ENCODE results near the gene EMC6.

DNA sequence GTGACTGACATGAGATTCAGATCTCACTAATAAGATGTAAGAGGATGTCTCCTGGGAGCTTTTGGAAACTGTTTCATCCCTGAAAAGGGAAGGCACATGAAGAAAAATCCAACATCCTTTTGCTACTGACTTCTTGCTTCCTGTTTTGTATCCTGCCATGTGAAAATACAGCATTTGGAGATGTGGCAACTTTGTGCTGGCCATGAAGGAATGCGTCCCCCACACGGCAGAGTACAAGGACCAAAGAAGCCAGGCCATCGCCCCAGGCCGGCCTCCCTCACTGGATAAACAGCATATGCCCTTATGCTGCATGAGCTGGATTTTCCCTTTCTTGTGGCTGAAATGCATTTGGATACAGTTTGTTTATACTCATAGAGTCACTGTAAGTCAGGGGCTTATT lies 49.6 kb downstream of the EMC6 start:
- TF ChIP-seq FOXK2 (IDR thresholded peaks at IDR 0.05) (no peak), ELF4 (IDR thresholded peaks at IDR 0.05) (no peak), BHLHE40 (IDR thresholded peaks at IDR 0.05; ENCODE audit: borderline replicate concordance) (no peak), FOXA1 (IDR thresholded peaks at IDR 0.05) (no peak), SUZ12 (IDR thresholded peaks at IDR 0.05) (no peak), SP1 (IDR thresholded peaks at IDR 0.05) (no peak), FOXM1 (IDR thresholded peaks at IDR 0.05; ENCODE audit: borderline replicate concordance) (no peak), ARNT (IDR thresholded peaks at IDR 0.05) (no peak), ZNF384 (IDR thresholded peaks at IDR 0.05) (no peak), LEF1 (IDR thresholded peaks at IDR 0.05; ENCODE audit: borderline replicate concordance) (no peak), HDGF (IDR thresholded peaks at IDR 0.05; ENCODE audit: borderline replicate concordance) (no peak), TARDBP (IDR thresholded peaks at IDR 0.05) (no peak), CTBP1 (IDR thresholded peaks at IDR 0.05; ENCODE audit: borderline replicate concordance) (no peak)
- TF ChIP-seq, protein P1, sequence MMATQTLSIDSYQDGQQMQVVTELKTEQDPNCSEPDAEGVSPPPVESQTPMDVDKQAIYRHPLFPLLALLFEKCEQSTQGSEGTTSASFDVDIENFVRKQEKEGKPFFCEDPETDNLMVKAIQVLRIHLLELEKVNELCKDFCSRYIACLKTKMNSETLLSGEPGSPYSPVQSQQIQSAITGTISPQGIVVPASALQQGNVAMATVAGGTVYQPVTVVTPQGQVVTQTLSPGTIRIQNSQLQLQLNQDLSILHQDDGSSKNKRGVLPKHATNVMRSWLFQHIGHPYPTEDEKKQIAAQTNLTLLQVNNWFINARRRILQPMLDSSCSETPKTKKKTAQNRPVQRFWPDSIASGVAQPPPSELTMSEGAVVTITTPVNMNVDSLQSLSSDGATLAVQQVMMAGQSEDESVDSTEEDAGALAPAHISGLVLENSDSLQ (IDR thresholded peaks at IDR 0.05): no peak
